Neural crest cell (in vitro differentiated cells): ENCODE measurements around the gene DAAM2. TPM values are rescaled to one million over a fixed set of nuclear protein-coding genes. Genes with fewer than 3 reads are reported as not detected.

Source experiments
- DNase-seq: peaks from one replicate; pipeline ENCODE4 v3.0.0; 2021; ENCODE audit warnings: low read depth, mixed read lengths, low spot score
- H3K27ac Mint-ChIP-seq: one replicate; pipeline ENCODE4 v1.8.0; 2021; ENCODE audit warnings: mild to moderate bottlenecking, mixed read lengths; ENCODE audit not compliant: unreplicated experiment
- H3K27me3 Mint-ChIP-seq: 2 replicates; pipeline ENCODE4 v1.8.0; 2021; ENCODE audit warnings: low read depth, mild to moderate bottlenecking, mixed read lengths
- H3K36me3 Mint-ChIP-seq: 2 replicates; pipeline ENCODE4 v1.8.0; 2021; ENCODE audit warnings: low read depth, mild to moderate bottlenecking, mixed read lengths
- H3K4me1 Mint-ChIP-seq: 2 replicates; pipeline ENCODE4 v1.8.0; 2021; ENCODE audit warnings: mixed read lengths
- H3K4me3 Mint-ChIP-seq: one replicate; pipeline ENCODE4 v1.8.0; 2021; ENCODE audit warnings: mild to moderate bottlenecking, mixed read lengths
- H3K9me3 Mint-ChIP-seq: 2 replicates; pipeline ENCODE4 v1.8.0; 2021; ENCODE audit warnings: mixed read lengths
- total RNA-seq: library from RNA; stranded (reverse); gene quantifications from 2 replicates; pipeline ENCODE4 v1.2.1, GENCODE V29; 2021
- TF ChIP-seq, protein P1 (sequence below): fragments of 200-600 bp; sonication (generic); conservative IDR thresholded peaks from 2 replicates; pipeline ENCODE4 v1.5.0; 2021; ENCODE audit warnings: antibody characterized with exemption, mild to moderate bottlenecking

DAAM2 gene
- total RNA-seq, 1 donor from 2014 or later = 17.6 TPM

DNA sequence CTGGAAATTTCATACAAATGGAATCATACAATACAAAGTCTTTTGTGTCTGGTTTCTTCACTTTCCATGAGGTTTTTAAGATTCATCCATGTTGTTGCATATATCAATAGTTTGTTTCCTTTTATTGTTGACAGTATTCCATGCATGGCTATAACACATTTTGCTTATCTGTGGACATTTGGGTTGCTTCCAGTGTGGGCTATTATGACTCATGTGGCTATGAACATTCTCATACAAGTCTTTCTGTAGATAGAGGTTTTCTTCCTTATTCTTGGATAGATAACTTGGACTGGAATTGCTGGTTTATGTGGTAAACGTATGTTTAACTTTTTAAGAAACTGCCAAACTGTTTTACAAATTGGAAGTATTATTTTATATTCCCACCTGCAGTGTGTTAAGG is 36.9 kb upstream of the DAAM2 start:
- no peak for DNase-seq
- Mint-ChIP-seq H3K27me3 (no peaks in the 10 kb centered on the region), H3K9me3 (no peaks in the 10 kb centered on the region), H3K27ac (no peak overlapping the region), H3K4me3 (no peak overlapping the region), H3K36me3 (no peaks in the 10 kb centered on the region), H3K4me1 (no peaks in the 10 kb centered on the region)
- TF ChIP-seq, protein P1, sequence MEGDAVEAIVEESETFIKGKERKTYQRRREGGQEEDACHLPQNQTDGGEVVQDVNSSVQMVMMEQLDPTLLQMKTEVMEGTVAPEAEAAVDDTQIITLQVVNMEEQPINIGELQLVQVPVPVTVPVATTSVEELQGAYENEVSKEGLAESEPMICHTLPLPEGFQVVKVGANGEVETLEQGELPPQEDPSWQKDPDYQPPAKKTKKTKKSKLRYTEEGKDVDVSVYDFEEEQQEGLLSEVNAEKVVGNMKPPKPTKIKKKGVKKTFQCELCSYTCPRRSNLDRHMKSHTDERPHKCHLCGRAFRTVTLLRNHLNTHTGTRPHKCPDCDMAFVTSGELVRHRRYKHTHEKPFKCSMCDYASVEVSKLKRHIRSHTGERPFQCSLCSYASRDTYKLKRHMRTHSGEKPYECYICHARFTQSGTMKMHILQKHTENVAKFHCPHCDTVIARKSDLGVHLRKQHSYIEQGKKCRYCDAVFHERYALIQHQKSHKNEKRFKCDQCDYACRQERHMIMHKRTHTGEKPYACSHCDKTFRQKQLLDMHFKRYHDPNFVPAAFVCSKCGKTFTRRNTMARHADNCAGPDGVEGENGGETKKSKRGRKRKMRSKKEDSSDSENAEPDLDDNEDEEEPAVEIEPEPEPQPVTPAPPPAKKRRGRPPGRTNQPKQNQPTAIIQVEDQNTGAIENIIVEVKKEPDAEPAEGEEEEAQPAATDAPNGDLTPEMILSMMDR = no peak

GRCh38 chr6:39756582-39756981 is 35.6 kb upstream of the DAAM2 start:
- Mint-ChIP-seq H3K4me1 (no peaks in the 10 kb centered on the region), H3K9me3 (no peaks in the 10 kb centered on the region), H3K27me3 (no peaks in the 10 kb centered on the region)

GRCh38 chr6:39758905-39759605 is 33.1 kb upstream of the DAAM2 start:
- Mint-ChIP-seq H3K27ac (no peak overlapping the region), H3K36me3 (no peaks in the 10 kb centered on the region), H3K4me1 (no peaks in the 10 kb centered on the region), H3K4me3 (no peak overlapping the region), H3K27me3 (no peaks in the 10 kb centered on the region), H3K9me3 (no peaks in the 10 kb centered on the region)
- DNase-seq = no peak
- TF ChIP-seq, protein P1 = no peak

More at GRCh38 chr6:39756582-39756981, 35.6 kb upstream of the DAAM2 start:
- TF ChIP-seq, protein P1 = no peak
- Mint-ChIP-seq H3K36me3 (no peaks in the 10 kb centered on the region), H3K4me3 (no peak overlapping the region), H3K27ac (no peak overlapping the region)
- DNase-seq = no peak

DNA sequence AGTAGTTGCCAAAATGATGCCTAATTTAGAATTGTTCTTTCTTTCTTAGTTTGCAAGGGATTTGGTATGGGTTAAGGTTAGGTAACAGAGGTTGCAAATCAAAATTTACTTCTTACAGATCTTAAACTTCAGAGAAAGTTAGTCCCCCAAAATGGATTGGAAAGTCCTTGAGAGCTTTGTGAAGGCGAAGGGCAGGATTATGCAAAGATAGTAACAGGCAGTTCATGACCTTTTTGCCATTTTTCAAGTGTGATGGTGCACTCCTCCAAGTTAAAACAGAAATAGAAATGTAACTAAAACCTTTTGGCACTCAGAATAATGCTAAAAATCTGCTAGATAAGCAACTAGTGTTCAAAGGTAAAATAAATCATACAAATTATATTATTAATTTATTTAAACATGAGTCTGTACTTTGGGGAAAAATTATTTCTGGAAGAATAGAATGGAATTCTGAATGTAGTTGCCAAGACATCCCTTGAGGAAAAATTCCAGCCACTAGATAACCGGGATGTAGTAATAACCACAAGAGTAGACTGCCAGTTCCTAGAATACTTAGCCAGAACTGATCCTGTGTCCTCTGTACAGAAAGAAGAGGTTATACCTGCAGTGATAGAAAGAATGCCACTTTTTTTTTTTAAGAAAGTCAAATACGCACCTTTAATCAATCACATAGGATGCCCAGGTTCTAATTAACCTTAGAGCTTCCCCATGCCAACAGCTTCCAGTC is 31.8 kb upstream of the DAAM2 start:
- H3K4me1 Mint-ChIP-seq = peaks cover 6% of the 10 kb centered on the region
- no peaks in the 10 kb centered on the region for H3K9me3 Mint-ChIP-seq
- TF ChIP-seq, protein P1 = no peak
- DNase-seq = no peak
- H3K36me3 Mint-ChIP-seq = no peaks in the 10 kb centered on the region
- no peak overlapping the region for H3K27ac Mint-ChIP-seq
- H3K27me3 Mint-ChIP-seq = no peaks in the 10 kb centered on the region
- H3K4me3 Mint-ChIP-seq = no peak overlapping the region

GRCh38 chr6:39765508-39766065 is 26.6 kb upstream of the DAAM2 start:
- no peak overlapping the region for H3K27ac Mint-ChIP-seq
- peaks cover 2% of the 10 kb centered on the region for H3K9me3 Mint-ChIP-seq
- peaks cover 2% of the 10 kb centered on the region for H3K36me3 Mint-ChIP-seq
- TF ChIP-seq, protein P1 = no peak
- H3K27me3 Mint-ChIP-seq = no peaks in the 10 kb centered on the region
- H3K4me3 Mint-ChIP-seq = no peak overlapping the region
- H3K4me1 Mint-ChIP-seq = peaks cover 21% of the 10 kb centered on the region
- DNase-seq = no peak
